NAMALWA (cell line): ENCODE results near the gene C16orf96.

ENCODE experiments used
- DNase-seq: peaks from one replicate; pipeline ENCODE4 v3.0.0-alpha.2; 2015; ENCODE audit warnings: low spot score

The C16orf96 gene

DNA sequence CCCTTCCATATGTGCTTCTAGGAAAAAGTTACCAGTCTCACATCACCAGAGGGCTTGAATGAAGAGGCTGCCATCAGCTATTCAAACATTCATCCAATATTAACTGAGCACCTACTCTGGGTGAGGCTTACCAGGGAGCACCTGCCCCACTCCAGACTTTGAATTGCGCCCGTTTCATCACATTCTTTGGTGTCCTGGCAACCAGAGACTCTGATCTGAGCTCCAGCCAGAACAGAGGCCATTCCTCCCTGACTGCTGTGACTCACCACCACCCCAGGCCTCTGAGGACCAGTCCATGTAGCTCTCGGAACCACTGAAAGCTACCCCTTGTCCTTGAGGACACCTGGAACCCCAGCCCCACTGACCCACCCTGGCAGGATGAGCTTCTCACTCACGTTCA lies at the start of gene C16orf96:
C16orf96 (plus strand) TSS at position 229 of the 400 bp plus-strand sequence; CDS start at position 379, 150 bp downstream.
- DNase-seq, result no peak

DNA sequence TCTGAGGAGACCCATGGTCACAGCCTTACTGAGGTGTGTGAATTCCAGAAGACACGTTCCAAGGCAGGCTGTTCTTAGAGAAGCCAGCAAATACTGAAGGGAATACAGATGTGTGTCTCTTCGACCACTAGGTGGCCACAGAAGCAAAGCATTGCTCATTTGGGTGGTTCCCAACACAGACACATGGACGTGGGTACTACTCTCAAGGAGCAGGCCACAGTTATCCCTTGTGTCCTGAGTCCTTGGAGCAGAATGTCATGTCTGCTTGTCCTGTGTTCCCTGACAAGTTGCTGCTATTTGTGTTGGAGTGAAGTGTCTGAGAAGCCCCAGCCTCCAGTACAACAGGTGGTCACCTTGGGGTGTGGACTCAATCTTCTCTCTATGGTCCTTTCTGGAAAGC lies 49.7 kb upstream of the C16orf96 start:
- DNase-seq, result peak; percentile 79

DNA sequence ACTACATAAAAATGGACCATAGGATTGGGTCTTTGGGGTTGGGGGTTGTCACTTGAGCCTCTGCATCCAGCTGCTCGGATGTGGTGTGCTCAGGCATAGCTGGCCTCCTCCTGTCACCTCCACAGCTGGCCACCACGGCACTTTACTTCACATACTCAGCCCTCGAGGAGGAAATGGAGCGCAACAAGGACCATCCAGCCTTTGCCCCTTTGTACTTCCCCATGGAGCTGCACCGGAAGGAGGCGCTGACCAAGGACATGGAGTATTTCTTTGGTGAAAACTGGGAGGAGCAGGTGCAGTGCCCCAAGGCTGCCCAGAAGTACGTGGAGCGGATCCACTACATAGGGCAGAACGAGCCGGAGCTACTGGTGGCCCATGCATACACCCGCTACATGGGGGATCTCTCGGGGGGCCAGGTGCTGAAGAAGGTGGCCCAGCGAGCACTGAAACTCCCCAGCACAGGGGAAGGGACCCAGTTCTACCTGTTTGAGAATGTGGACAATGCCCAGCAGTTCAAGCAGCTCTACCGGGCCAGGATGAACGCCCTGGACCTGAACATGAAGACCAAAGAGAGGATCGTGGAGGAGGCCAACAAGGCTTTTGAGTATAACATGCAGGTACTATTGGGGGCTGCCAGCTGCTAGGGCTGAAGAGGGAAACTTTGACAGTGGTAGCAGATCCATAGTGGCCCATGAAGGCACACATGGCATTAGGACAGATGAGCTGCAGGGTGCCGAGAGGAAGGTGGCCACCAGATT lies 48.4 kb upstream of the C16orf96 start:
- DNase-seq, result no peak

DNA sequence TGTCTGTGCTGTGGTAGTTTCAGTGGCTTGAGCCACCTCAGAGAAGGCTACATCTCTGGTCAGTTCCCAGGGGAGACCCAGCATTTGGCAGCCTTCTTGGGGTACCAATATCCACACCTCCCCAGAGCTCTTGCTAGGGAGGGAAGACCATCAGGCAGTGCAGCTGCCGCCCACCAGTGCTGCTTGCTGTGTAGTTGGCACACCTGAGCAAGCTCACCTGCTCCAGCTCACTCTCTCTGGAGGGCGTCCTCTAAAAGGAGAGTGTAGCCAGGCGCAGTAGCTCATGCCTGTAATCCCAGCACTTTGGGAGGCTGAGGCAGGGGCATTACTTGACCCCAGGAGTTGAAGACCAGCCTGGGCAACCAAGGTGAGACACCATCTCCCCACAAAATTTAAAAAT lies 47.3 kb upstream of the C16orf96 start:
- DNase-seq, result no peak

DNA sequence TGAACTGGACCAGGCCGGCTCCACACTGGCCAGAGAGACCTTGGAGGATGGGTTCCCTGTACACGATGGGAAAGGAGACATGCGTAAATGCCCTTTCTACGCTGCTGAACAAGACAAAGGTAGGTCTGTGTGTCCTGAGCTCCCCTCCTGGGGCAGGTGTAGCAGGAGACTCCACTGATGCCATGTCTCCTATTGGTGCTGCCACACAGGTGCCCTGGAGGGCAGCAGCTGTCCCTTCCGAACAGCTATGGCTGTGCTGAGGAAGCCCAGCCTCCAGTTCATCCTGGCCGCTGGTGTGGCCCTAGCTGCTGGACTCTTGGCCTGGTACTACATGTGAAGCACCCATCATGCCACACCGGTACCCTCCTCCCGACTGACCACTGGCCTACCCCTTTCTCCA lies 46.7 kb upstream of the C16orf96 start:
- no peak for DNase-seq

DNA sequence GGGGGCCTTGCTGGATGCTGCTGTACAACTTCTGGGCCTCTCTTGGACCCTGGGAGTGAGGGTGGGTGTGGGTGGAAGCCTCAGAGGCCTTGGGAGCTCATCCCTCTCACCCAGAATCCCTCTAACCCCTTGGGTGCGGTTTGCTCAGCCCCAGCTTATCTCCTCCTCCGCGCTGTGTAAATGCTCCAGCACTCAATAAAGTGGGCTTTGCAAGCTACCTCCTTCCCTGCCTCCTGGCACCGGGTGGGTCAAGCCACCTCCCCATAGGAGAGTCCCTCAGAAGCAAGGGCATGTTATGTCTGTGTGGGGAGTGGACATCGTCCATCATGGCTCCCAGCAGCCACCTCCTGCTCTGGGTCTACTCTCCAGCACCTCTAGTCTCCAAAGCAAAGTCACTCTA lies 46.0 kb upstream of the C16orf96 start:
- DNase-seq, result no peak

DNA sequence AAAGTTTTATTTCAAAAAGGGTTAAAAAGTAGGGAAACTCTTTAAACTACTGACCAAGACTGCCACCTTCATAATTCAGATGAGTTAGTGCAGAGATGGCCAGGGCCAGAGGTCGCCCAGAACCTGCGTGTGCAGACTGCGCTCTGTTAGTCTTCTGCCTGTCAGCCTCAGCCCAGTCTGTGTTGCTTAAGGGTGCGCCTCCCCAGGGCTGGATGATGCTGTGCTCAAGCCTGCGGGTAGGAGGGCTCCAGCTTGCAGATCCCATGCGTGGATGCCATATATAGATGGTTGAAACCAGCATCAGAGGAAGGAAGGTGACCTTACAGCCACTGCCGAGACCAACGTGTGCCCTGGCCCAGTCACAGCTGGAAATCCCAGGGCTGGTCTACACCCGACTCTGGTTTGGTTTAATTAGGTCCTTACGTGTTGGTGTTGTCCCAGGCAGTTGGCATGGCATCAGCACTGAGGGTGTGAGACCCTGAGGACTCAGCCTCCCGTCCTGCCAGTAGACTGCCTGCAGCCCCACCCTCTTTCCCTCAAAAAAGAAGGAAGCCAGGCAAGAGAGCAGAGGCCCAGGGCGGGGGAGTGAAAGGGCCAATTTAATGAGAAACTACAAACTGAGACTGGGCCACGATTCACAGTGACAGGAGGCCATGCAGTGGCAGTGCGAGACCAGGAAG lies 45.3 kb upstream of the C16orf96 start:
- DNase-seq, result no peak

DNA sequence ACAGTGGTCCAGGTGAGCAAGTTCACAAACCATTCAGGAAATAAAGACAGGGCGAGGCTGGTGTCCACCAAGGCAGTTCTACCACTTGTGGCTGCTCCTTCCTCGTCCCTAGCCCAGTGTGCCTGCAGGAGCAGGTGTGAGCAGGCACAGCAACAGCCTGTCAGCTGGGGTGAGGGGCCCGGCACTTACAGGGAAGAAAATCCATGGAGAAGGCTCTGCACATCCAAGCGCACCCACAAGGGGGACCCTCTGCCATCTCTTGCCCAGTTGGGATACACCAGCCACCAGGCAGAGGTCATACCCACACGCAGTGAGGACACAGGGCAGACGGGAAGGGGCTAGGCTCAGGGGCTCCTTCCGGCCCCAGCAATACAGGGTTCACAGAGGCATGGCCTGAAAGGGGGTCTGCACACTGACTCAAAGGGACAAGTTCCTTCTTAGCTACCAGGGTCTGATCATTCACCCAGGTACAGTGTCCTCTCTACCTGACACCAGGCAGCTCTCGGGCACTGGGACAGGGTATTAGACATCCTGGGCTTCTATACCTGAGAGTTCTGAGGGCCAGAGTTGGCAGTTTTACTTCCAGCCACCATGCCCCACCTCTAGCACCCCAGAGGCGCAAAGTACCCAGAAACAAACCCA lies 44.6 kb upstream of the C16orf96 start:
- peak; percentile 37 for DNase-seq

DNA sequence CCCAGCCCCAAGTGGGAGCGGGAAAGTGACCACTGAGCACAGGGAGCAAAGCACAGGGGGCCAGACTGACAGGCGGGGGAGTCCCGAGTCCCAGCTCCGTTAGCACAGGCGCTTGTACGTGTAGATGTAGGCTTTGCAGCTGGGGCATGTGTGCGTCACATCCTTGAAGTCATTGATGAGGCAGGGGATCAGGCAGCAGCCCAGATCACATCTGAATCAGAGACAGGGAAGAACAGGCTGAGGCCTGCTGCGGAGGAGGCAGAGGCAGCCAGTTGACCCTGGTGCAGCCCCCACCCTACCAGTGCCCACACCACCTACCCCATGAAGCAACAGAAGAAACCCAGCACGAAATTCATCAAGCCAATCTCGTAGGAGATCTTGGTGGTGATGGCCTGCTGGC lies 43.7 kb upstream of the C16orf96 start:
- DNase-seq, result no peak

DNA sequence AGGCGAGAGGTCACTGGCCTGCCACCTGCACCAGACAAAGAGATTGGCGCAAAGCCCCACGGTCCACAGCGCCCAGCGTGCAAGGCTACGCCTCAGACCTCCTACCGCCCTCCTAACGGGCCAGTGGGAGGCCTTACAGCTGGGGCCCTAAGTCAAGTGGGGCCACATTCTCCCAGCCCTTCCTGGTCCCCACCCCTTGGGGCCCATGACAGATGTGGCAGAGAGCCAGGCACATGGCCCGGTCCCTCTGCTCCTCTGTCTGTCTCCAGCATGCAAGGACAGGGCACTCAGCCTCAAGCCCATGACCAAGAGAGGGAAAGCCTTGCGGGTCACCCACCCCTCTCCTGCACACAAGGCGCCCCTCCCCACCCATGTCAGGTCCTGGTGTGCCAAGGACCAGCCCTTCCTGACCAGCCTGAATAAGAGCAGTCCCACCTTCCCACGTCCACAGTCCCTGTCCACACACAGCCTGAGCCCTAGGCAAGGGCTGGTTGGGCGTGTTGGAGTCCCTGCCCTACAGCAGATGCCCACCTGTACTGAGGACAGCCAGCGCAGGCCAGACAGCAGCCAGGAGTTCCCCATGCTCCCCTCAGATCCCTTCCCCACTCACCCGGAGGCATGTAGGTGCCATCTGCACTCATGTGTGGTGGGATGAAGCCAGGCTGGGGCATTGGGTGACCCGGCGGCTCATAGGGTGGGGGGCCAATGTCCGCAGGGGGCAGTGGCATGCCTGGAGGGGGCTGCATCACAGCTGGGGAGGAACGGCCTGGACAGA lies 42.9 kb upstream of the C16orf96 start:
- DNase-seq, result no peak

DNA sequence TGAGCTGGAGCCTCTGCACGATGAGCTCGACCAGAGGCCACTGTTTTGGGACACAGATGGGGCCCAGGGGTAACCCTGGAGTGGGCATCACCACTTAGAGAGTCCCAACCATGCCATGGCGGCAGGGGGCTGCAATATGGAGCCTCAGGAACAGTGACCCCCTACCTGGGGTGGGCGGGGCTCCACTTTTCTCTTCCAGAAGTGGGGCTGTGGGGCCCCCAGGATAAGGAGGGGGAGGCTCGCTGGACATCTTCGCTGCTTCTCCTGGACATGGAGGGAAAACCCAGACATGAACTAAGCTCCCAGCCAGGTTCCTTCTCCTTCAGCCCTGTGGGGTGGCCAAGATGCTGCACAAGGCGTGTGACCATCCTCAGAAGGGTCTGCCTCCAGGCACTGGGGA lies 42.3 kb upstream of the C16orf96 start:
- DNase-seq, result no peak

DNA sequence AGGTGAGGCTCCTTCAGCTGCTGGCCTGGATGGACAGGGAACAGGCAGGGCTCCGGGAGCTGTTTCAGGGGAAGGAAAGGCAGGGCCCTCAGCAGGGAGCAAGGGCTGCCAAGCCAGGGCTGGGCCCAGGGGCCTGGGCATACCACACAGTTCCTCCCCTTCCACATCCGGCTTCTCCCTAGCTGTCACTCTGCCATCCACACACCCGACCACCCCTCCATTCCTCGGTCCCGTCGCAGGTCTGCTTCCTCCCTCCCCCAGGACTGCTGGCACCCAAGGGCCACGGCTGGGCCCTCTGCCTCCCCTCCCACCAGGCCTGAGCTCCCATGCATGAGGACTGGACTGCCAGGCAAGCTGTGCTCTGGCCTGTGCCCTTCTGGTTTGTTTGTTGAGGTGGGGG lies 41.5 kb upstream of the C16orf96 start:
- no peak for DNase-seq

DNA sequence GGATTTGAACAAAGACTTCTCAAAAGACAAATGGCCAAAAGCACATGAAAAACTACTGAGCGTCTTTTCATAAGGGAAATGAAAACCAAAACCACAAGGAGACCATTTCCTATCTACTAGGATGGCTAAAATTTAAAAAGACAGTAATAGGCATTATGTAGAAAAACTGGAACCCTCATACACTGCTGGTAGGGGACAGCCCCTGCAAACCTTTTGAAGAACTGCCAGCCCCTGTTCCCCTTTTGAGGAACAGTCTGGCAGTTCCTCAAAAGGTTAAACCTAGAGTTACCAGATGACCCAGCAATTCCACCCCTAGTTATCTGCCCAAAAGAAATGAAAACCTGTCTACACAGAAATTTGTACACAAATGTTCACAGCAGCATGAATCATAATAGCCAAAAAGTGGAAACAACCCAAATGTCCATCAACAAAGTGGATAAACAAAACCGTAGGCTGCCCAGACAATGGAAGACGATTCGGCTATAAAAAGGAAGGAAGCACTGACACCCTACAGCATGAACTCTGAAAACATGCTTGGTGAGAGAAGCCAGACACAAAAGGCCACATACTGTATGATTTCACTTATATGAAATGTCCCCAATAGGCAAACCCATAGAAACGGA lies 40.4 kb upstream of the C16orf96 start:
- no peak for DNase-seq

DNA sequence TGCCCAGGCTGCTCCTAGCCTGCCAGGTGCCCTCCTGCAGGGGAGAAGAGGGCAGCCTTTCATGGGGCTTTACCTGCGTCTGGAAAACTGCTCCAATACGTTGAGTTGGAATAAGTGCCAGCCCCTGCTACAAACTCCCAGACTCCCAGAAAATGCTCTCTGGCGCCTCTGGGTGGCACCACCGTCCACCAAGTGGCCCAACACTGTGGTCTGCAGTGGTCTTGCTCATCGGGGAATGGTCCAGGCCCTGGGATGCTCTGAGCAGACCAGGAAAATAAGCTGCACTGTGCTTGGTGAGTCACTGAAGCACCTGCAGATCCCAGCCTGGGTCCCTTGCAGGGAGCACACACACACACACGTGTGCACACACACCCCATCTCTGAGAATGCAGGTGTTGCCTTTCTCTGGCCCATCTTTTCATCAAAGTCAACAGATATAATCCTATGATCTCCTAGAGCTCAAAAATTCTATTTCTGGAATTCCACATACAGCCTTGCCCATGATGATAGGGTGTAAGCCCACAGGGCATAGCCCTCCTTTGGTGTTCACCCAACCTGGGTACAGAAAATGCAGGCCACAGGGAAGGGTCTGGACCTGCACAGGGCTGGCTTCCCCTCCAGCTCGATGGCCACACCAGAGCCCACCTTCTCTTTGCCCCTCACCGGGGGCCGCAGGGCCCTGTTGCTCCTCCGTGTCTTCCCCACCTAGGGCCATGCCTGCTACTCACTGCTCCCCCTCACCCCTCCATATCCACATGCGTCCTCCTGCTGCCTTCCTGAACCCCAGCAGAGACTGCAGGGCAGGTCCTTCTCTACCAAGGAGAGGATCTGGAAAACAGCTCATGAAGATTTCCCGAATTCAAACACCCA lies 38.1 kb upstream of the C16orf96 start:
- DNase-seq, result peak; percentile 46

DNA sequence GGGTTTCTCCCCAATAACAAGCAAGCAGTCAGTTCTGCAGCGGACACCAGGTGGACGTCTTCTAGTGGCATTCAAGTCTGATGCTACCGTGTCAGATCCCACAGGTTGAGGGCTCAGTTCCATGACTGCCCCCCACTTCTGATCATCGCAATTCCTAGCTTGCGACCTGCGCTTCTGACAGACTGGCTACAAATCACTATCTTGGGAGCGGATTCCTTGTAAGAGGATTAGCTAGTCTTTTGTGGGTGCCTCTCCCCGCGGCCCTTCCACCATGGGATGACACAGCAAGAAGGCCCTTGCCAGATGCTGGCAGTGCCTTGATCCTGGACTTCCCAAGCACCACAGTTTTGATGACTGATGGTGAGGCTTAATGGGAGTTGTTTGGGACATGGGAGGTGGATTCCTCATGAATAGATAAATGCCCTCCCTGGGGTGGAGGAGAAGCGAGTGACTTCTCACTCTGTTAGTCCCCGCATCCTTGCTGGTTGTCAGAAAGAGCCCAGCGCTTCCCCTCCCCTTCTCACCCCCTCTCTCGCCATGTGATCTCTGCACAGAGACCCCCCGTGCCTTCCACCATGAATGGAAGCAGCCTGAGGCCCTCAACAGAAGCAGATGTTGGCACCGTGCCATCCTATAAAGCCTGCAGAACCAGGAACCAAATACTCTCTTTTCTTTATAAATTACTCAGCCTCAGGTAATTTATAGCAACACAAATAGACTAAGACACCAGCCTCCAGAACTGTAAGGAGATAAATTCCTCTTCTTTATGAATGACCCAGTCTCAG lies 36.7 kb upstream of the C16orf96 start:
- DNase-seq, result no peak

DNA sequence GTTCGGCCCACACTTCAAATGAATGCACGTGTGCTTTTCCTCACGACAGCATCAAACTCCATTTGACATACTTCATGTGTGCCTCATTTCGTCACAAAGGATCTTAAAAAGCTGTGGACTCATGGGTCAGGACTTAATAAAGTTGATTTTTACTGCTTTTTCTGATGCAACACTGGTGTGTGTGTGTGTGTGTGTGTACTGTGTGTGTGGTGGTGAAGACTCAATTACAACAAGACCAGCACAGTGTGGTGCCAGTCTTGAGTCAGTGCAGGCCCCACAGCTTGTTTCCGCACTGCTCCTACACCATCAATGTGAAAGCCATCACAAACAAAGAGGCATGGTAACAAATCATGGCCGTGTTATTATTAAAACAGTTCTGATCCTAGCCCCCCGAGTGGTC lies 35.2 kb upstream of the C16orf96 start:
- no peak for DNase-seq

DNA sequence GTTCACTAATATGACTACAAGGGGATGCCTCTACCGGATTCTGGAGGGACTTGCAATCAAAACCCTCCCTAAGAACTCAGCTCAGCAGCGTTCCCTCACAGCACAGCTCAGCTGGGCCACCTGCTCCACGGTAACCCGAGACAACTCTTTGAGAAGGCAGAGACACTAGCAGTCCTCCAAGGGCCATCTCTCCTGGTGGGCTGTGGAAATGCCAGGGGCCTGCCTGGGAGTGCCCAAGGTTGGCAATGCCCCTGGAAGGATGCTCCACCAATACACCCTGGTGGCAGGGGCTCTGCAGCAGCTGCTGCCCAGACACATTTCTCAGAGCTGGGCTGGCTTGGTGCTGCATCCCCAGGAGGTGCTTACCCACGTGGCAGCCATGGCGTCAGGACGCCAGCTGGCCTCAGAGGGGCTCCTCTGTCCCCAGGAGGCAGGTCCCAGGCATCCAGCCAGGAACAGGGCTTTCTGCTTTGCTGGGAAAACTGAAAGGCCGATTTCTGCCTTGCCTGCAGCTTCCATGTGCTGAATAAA lies 34.0 kb upstream of the C16orf96 start:
- DNase-seq, result no peak

DNA sequence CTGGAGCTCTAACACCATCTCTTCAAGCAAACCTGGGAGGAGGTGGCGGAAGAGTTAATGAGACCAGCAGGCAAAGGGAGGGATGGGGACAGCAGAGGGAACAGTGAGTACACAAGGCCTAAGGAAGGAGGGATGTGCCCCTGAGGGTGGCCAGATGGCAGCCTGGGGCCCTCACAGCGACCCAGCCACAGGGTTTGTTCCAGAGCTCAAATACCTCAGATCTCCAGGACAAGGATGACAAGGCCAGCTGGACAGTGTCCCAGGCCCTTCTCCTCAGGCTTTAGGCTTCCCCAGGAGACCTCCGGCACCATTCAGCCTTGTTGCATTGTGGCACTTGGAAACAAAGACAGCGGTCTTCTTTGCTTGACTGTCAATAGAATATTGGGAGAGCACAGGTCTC lies 32.5 kb upstream of the C16orf96 start:
- DNase-seq, result no peak

DNA sequence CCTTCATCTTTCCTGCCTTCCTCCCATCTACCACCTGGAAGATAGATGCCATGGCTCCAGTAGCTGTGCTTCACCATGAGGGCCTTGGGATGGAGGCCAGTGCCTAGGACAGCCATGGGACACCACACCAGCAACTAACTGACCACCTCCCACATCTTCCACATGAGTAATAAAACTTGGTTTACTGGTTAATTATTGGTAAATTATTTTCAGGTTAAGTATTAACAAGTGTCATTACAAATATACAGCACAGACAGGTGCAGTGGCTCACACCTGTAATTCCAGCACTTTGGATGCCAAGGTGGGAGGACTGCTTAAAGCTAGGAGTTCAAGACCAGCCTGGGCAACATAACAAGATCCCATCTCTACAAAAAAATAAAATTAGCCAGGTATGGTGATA lies 31.6 kb upstream of the C16orf96 start:
- DNase-seq, result no peak

DNA sequence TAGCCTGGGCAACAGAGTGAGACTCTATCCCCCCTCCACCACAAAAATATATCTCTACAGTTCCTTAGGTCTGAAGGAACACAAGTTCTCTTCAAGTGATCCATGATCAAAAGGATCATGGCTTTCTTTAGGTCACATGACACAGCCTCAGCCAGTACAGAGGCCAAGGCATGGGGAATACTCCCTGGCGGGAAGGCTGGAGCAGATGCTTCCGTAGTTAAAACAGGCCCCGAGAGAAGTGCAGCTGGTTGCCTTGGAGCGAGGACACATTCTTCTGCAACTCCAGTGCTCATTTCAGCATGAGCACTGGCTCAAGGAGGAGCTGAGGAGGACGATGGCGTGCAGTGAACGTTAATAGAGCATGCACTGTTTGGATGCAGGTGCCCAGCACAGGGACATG lies 31.1 kb upstream of the C16orf96 start:
- DNase-seq, result no peak
